Measurements from ENCODE around the gene CDC123. TPM values are rescaled to one million over a fixed set of nuclear protein-coding genes. Genes with fewer than 3 reads are reported as not detected.

Gene CDC123
- total RNA-seq, 1 donor: 93.0 TPM

GRCh38 chr10:12200850-12201249 lies 4.9 kb downstream of the CDC123 start:
- TF ChIP-seq, protein P1, sequence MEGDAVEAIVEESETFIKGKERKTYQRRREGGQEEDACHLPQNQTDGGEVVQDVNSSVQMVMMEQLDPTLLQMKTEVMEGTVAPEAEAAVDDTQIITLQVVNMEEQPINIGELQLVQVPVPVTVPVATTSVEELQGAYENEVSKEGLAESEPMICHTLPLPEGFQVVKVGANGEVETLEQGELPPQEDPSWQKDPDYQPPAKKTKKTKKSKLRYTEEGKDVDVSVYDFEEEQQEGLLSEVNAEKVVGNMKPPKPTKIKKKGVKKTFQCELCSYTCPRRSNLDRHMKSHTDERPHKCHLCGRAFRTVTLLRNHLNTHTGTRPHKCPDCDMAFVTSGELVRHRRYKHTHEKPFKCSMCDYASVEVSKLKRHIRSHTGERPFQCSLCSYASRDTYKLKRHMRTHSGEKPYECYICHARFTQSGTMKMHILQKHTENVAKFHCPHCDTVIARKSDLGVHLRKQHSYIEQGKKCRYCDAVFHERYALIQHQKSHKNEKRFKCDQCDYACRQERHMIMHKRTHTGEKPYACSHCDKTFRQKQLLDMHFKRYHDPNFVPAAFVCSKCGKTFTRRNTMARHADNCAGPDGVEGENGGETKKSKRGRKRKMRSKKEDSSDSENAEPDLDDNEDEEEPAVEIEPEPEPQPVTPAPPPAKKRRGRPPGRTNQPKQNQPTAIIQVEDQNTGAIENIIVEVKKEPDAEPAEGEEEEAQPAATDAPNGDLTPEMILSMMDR (IDR thresholded peaks at IDR 0.05; ENCODE audit: insufficient read depth, low read length): no peak
- no peak overlapping the region for H3K4me3 ChIP-seq (ENCODE audit: low read depth, low read length)
- no peak for DNase-seq (ENCODE audit: low read depth)

DNA sequence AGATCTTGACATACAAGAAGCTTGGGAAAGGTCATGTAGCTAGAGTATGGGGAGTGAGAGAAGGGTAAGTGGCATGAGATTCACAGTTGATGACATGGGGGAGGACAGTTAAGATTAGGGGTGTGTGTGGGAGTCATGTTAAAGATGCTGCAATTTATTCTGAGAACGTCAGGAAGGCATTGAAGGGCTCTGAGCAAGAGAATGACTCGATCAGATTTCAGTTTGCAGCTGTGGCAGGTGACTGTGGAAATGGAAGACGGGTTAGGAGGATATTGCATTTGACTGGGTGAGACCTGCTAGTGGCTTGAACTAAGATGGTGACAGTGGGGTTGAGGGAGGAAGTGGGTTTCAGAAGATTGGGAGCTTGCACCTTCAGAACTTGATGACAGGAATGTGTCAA lies 5.6 kb downstream of the CDC123 start:
- H3K4me3 ChIP-seq (ENCODE audit: low read depth, low read length): no peak overlapping the region
- TF ChIP-seq, protein P1 (IDR thresholded peaks at IDR 0.05; ENCODE audit: insufficient read depth, low read length): no peak
- DNase-seq (ENCODE audit: low read depth): no peak

DNA sequence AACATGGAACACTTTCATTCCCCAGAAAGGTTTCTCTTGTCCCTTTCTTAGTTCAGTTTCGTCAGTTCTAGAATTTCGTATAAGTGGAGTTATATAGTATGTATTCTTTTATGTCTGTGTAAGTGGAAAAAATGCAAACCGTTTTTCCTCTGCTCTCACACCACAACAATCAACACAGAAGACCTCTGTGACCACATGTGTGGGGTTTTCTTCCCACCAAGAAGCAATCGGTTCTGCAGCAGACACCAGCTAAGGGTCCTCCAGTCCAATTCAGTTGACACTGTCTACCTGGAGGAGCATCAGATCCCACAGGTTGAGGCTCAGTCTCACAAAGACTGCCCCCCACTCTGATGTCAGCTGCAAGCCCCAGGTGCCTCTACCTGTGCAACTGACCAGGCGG lies 6.2 kb downstream of the CDC123 start:
- DNase-seq (ENCODE audit: low read depth): no peak
- TF ChIP-seq, protein P1 (IDR thresholded peaks at IDR 0.05; ENCODE audit: insufficient read depth, low read length): no peak
- H3K4me3 ChIP-seq (ENCODE audit: low read depth, low read length): no peak overlapping the region

DNA sequence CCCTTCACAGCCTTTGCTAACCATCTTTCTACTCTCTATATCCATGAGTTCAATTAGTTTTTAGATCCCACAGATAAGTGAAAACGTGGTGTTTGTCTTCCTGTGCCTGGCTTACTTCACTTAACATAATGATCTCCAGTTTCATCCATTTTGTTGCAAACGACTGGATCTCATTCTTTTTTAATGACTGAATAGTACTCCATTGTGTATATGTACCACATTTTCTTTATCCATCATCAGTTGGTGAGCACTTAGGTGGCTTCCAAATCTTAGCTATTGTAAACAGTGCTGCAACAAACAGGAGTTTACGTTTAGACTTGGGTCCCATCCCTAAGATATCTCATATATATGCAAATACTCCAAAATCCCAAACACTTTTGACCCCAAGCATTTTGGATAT lies 9.1 kb downstream of the CDC123 start:
- no peak overlapping the region for H3K4me3 ChIP-seq (ENCODE audit: low read depth, low read length)
- TF ChIP-seq, protein P1 (IDR thresholded peaks at IDR 0.05; ENCODE audit: insufficient read depth, low read length): no peak
- DNase-seq (ENCODE audit: low read depth): no peak

DNA sequence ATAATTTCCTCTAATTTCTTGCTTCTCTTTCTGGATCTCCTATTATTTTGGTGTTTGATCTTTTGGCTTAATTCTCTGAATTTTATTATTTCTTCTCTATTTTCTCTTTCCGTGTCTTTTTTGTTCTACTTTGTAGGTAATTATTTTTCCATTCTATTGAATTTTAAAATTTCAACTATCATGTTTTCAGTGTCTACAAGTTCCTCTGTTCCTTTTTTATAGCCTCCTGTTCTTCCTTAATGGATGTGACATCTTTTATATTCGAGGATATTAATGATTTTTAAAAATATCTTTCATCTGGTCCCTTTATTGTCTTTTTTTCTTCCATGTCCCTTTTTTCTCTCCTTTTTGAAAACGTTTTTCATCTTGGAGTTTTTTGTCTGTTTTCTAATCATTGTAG lies 11.1 kb downstream of the CDC123 start:
- TF ChIP-seq, protein P1 (IDR thresholded peaks at IDR 0.05; ENCODE audit: insufficient read depth, low read length): no peak
- H3K4me3 ChIP-seq (ENCODE audit: low read depth, low read length): no peak overlapping the region
- DNase-seq (ENCODE audit: low read depth): no peak

- TF ChIP-seq, protein P1 (IDR thresholded peaks at IDR 0.05; ENCODE audit: insufficient read depth, low read length): no peak
Observed at GRCh38 chr10:12208460-12208859, 12.5 kb downstream of the CDC123 start.

GRCh38 chr10:12212454-12212853 lies 16.5 kb downstream of the CDC123 start:
- DNase-seq (ENCODE audit: low read depth): no peak
- TF ChIP-seq, protein P1 (IDR thresholded peaks at IDR 0.05; ENCODE audit: insufficient read depth, low read length): no peak

More at GRCh38 chr10:12208460-12208859, 12.5 kb downstream of the CDC123 start:
- DNase-seq (ENCODE audit: low read depth): no peak
- H3K4me3 ChIP-seq (ENCODE audit: low read depth, low read length): no peak overlapping the region

More at GRCh38 chr10:12212454-12212853, 16.5 kb downstream of the CDC123 start:
- no peak overlapping the region for H3K4me3 ChIP-seq (ENCODE audit: low read depth, low read length)

All from fibroblast of the aortic adventitia (primary cell).